Measurements from ENCODE around the gene SLC19A2.
A peak's percentile ranks its signal among the peaks of the same experiment; 100 is the strongest.

The SLC19A2 gene

GRCh38 chr1:169495046-169495775, 9.5 kb upstream of the SLC19A2 start:
- no peak overlapping the region for H3K4me3 ChIP-seq (ENCODE audit: low read length)
- no peak for TF ChIP-seq ZNF274 (IDR thresholded peaks at IDR 0.05; ENCODE audit: low read depth, low read length)

- no peak for TF ChIP-seq ZNF274 (IDR thresholded peaks at IDR 0.05; ENCODE audit: low read depth, low read length)
- H3K4me3 ChIP-seq (ENCODE audit: low read length): no peak overlapping the region
These were observed 8.6 kb upstream of the SLC19A2 start for GRCh38 chr1:169494343-169494742.

GRCh38 chr1:169493251-169493650, 7.5 kb upstream of the SLC19A2 start:
- no peak for TF ChIP-seq ZNF274 (IDR thresholded peaks at IDR 0.05; ENCODE audit: low read depth, low read length)
- no peak overlapping the region for H3K4me3 ChIP-seq (ENCODE audit: low read length)

GRCh38 chr1:169491845-169492281, 6.1 kb upstream of the SLC19A2 start:
- TF ChIP-seq ZNF274 (IDR thresholded peaks at IDR 0.05; ENCODE audit: low read depth, low read length): no peak
- H3K4me3 ChIP-seq (ENCODE audit: low read length): no peak overlapping the region

- H3K4me3 ChIP-seq (ENCODE audit: low read length): no peak overlapping the region
- TF ChIP-seq ZNF274 (IDR thresholded peaks at IDR 0.05; ENCODE audit: low read depth, low read length): no peak
These were observed 2.4 kb upstream of the SLC19A2 start for GRCh38 chr1:169488157-169488556.

- no peak overlapping the region for H3K4me3 ChIP-seq (ENCODE audit: low read length)
These were observed 1.8 kb upstream of the SLC19A2 start for GRCh38 chr1:169487561-169487960.

GRCh38 chr1:169487133-169487532, 1.4 kb upstream of the SLC19A2 start:
- H3K4me3 ChIP-seq (ENCODE audit: low read length): no peak overlapping the region; the same call in 1 of the 2 replicates
- TF ChIP-seq ZNF274 (IDR thresholded peaks at IDR 0.05; ENCODE audit: low read depth, low read length): no peak

More at GRCh38 chr1:169487561-169487960, 1.8 kb upstream of the SLC19A2 start:
- no peak for TF ChIP-seq ZNF274 (IDR thresholded peaks at IDR 0.05; ENCODE audit: low read depth, low read length)

- TF ChIP-seq ZNF274 (IDR thresholded peaks at IDR 0.05; ENCODE audit: low read depth, low read length): no peak
- peak overlapping the region; percentile 82 for H3K4me3 ChIP-seq (ENCODE audit: low read length)
These were observed 722 bp upstream of the SLC19A2 start for GRCh38 chr1:169486281-169487051.

- no peak for TF ChIP-seq ZNF274 (IDR thresholded peaks at IDR 0.05; ENCODE audit: low read depth, low read length)
- H3K4me3 ChIP-seq (ENCODE audit: low read length): peak overlapping the region; percentile 88
These were observed 887 bp downstream of the SLC19A2 start for GRCh38 chr1:169484683-169485430.

GRCh38 chr1:169484101-169484500, 1.6 kb downstream of the SLC19A2 start:
- H3K4me3 ChIP-seq (ENCODE audit: low read length): peak overlapping the region; percentile 88

GRCh38 chr1:169483500-169483966, 2.2 kb downstream of the SLC19A2 start:
- H3K4me3 ChIP-seq (ENCODE audit: low read length): peak overlapping the region; percentile 35
- no peak for TF ChIP-seq ZNF274 (IDR thresholded peaks at IDR 0.05; ENCODE audit: low read depth, low read length)

More at GRCh38 chr1:169484101-169484500, 1.6 kb downstream of the SLC19A2 start:
- TF ChIP-seq ZNF274 (IDR thresholded peaks at IDR 0.05; ENCODE audit: low read depth, low read length): no peak

GRCh38 chr1:169479363-169480066, 6.2 kb downstream of the SLC19A2 start:
- no peak for TF ChIP-seq ZNF274 (IDR thresholded peaks at IDR 0.05; ENCODE audit: low read depth, low read length)
- H3K4me3 ChIP-seq (ENCODE audit: low read length): no peak overlapping the region

- H3K4me3 ChIP-seq (ENCODE audit: low read length): no peak overlapping the region
- TF ChIP-seq ZNF274 (IDR thresholded peaks at IDR 0.05; ENCODE audit: low read depth, low read length): no peak
These were observed 7.6 kb downstream of the SLC19A2 start for GRCh38 chr1:169478094-169478672.

All from GM08714 (cell line).